Keratinocyte (primary cell): Measurements from ENCODE around the gene CMTM7. TPM values are rescaled to one million over a fixed set of nuclear protein-coding genes. Genes with fewer than 3 reads are reported as not detected.
A peak's percentile ranks its signal among the peaks of the same experiment; 100 is the strongest.

Experiments used
- DNase-seq: peaks from one replicate; pipeline ENCODE4 v3.0.0-alpha.2; 2011; ENCODE audit warnings: low read depth, missing footprints, low spot score
- FAIRE-seq: peaks from 2 replicates; lab custom pipeline; 2011; peaks lifted over from hg19 to GRCh38; lab: Jason Lieb, UNC
- H2AFZ ChIP-seq: 2 replicates; pipeline ENCODE4 v1.6.0; 2012; ENCODE audit warnings: low read length, control low read depth, inconsistent platforms; ENCODE audit not compliant: control insufficient read depth
- H3K27ac ChIP-seq: 2 replicates; pipeline ENCODE4 v1.5.1; 2011; ENCODE audit warnings: low read length; ENCODE audit not compliant: control insufficient read depth, insufficient read depth
- H3K27me3 ChIP-seq: 3 replicates; pipeline ENCODE4 v1.6.0; 2011; ENCODE audit warnings: low read length; ENCODE audit not compliant: control insufficient read depth, insufficient read depth; ENCODE audit errors: extremely low read depth
- H3K36me3 ChIP-seq, 2 experiments: 2 replicates in 1 of 2; 3 replicates in 1 of 2; pipeline ENCODE4 v1.5.1; 2011; ENCODE audit warnings: low read length in 2 of 2, mild to moderate bottlenecking in 1 of 2; ENCODE audit not compliant: control insufficient read depth in 2 of 2, insufficient read depth in 2 of 2; ENCODE audit errors: extremely low read depth in 1 of 2
- H3K4me1 ChIP-seq: 3 replicates; pipeline ENCODE4 v1.5.1; 2011; ENCODE audit warnings: low read length; ENCODE audit not compliant: control insufficient read depth, insufficient read depth; ENCODE audit errors: extremely low read depth
- H3K4me2 ChIP-seq: 3 replicates; pipeline ENCODE4 v1.6.0; 2011; ENCODE audit warnings: low read depth, low read length; ENCODE audit not compliant: control insufficient read depth, insufficient read depth; ENCODE audit errors: extremely low read depth
- H3K4me3 ChIP-seq, 3 experiments: fragments of 200-600 bp in 1 of 3; sonication (generic) in 1 of 3; 2 replicates in 2 of 3; 3 replicates in 1 of 3; pipeline ENCODE4 v1.5.1; 2011 to 2016; ENCODE audit warnings: low read length in 3 of 3, mild to moderate bottlenecking in 3 of 3, control low read depth in 2 of 3, inconsistent platforms in 1 of 3, low read depth in 1 of 3, mixed read lengths in 1 of 3, mixed run types in 1 of 3, moderate library complexity in 1 of 3; ENCODE audit not compliant: control insufficient read depth in 2 of 3, insufficient read depth in 2 of 3; ENCODE audit errors: extremely low read depth in 1 of 3
- H3K79me2 ChIP-seq: 2 replicates; pipeline ENCODE4 v1.6.0; 2012; ENCODE audit warnings: low read length; ENCODE audit not compliant: control insufficient read depth, insufficient read depth
- H3K9ac ChIP-seq: 3 replicates; pipeline ENCODE4 v1.6.0; 2011; ENCODE audit warnings: low read length; ENCODE audit not compliant: control insufficient read depth, insufficient read depth; ENCODE audit errors: extremely low read depth
- H3K9me1 ChIP-seq: 3 replicates; pipeline ENCODE4 v1.6.0; 2011; ENCODE audit warnings: low read length; ENCODE audit not compliant: control insufficient read depth, insufficient read depth; ENCODE audit errors: extremely low read depth
- H3K9me3 ChIP-seq: 2 replicates; pipeline ENCODE4 v1.5.1; 2012; ENCODE audit warnings: low read depth, low read length; ENCODE audit not compliant: control insufficient read depth
- H4K20me1 ChIP-seq: 3 replicates; pipeline ENCODE4 v1.6.0; 2011; ENCODE audit warnings: low read length; ENCODE audit not compliant: control insufficient read depth, insufficient read depth; ENCODE audit errors: extremely low read depth
- CTCF ChIP-seq, 3 experiments: IDR thresholded peaks in 1 of 3; conservative IDR thresholded peaks in 1 of 3; optimal IDR thresholded peaks in 1 of 3; 2 replicates in 2 of 3; 3 replicates in 1 of 3; pipeline versions ENCODE3 to v1.5.1; 2011; ENCODE audit warnings: low read length in 3 of 3, mild to moderate bottlenecking in 3 of 3, moderate library complexity in 2 of 3, control low read depth in 1 of 3, inconsistent platforms in 1 of 3; ENCODE audit not compliant: insufficient read depth in 2 of 3; ENCODE audit errors: extremely low read depth in 1 of 3
- EZH2 ChIP-seq: IDR thresholded peaks from one replicate; pipeline ENCODE4 v1.6.1; 2012; ENCODE audit warnings: inconsistent platforms, mild to moderate bottlenecking, low read length, moderate library complexity
- dilution Hi-C: fragments of 300-500 bp; cut with MboI; formaldehyde crosslinking; loops from one replicate; pipeline ENCODE4 v1.7.0; 2020; ENCODE audit warnings: low sequenced_read_pairs; ENCODE audit not compliant: extremely low pct_ligation_motif_present
- polyA minus RNA-seq, 3 experiments: library from RNA; depleted of rRNA, polyadenylated mRNA; stranded (reverse); fragments of >200 nt; gene quantifications; 1 replicate in 1 of 3; 2 replicates in 1 of 3; 3 replicates in 1 of 3; pipeline ENCODE4 v1.2.3, GENCODE V29; 2011
- polyA plus RNA-seq, 5 experiments: library from polyadenylated mRNA; depleted of rRNA in 3 of 5; stranded (reverse) in 3 of 5; stranded (forward) in 1 of 5; unstranded in 1 of 5; fragments of >200 nt; gene quantifications; 1 replicate in 1 of 5; 2 replicates in 3 of 5; 3 replicates in 1 of 5; pipeline versions ENCODE4 v1.2.1 to v1.2.3, GENCODE V29; 2011 to 2012; ENCODE audit warnings: missing spikeins in 2 of 5, low read depth in 1 of 5, low replicate concordance in 1 of 5

The CMTM7 gene
- polyA plus RNA-seq (27.3 to 51.8 TPM (median 47.2 TPM) in 3 replicates), polyA minus RNA-seq (21.9 to 61.9 TPM (median 33.9 TPM) in 3 replicates)
- polyA plus RNA-seq (2011; ENCODE audit: low read depth): 3.7 TPM
- 41.5 and 48.3 TPM in 2 replicates for polyA plus RNA-seq (2011; cell fraction: cytosol; rRNA removed)
- 32.1 and 49.5 TPM in 2 replicates for polyA plus RNA-seq (2011; cell fraction: nucleus; rRNA removed)
- 17.9 and 37.6 TPM in 2 replicates for polyA plus RNA-seq (2012; ENCODE audit: low replicate concordance)
- 51.4 TPM for polyA minus RNA-seq (2011; cell fraction: cytosol; rRNA and poly(A)+ RNA removed)
- polyA minus RNA-seq (2011; cell fraction: nucleus; rRNA and poly(A)+ RNA removed): 16.2 and 16.3 TPM in 2 replicates

GRCh38 chr3:32391643-32392535 is at the start of gene CMTM7:
Gene CMTM7 (plus strand): TSS chr3:32391853. CDS start chr3:32391907, 54 bp downstream.
- no peaks in the 10 kb centered on the region for H3K9me3 ChIP-seq
- H3K36me3 ChIP-seq: no peaks in the 10 kb centered on the region
- peak within 1 kb of the TSS; percentile 70 to 79 (median 78) for H3K4me3 ChIP-seq
- H3K27me3 ChIP-seq: no peaks in the 10 kb centered on the region
- DNase-seq (no peak), FAIRE-seq (no peak)
- peaks cover 3% of the 10 kb centered on the region for H4K20me1 ChIP-seq
- H3K4me2 ChIP-seq: peak within 1 kb of the TSS; percentile 87
- no peak for TF ChIP-seq CTCF (optimal IDR thresholded peaks at IDR 0.05 in 1 of 3, IDR thresholded peaks at IDR 0.05 in 1 of 3, conservative IDR thresholded peaks at IDR 0.05 in 1 of 3; ENCODE audit: extremely low read depth in 1 of 3, insufficient read depth in 2 of 3, low read length in 3 of 3)
- TF ChIP-seq EZH2: no peak
- dilution Hi-C loops: no loop called here
- H3K9me1 ChIP-seq: no peaks in the 10 kb centered on the region
- H3K4me1 ChIP-seq: peaks cover 12% of the 10 kb centered on the region
- H3K9ac ChIP-seq: peak within 1 kb of the TSS; percentile 79
- peak within 1 kb of the TSS; percentile 86 for H2AFZ ChIP-seq
- peak within 1 kb of the TSS; percentile 47 for H3K27ac ChIP-seq
- peaks cover 56% of the 10 kb centered on the region for H3K79me2 ChIP-seq

GRCh38 chr3:32347343-32348125 is 44.1 kb upstream of the CMTM7 start:
- no peaks in the 10 kb centered on the region for H4K20me1 ChIP-seq
- H2AFZ ChIP-seq: no peak overlapping the region
- no peaks in the 10 kb centered on the region for H3K36me3 ChIP-seq
- no peak for FAIRE-seq
- no peaks in the 10 kb centered on the region for H3K79me2 ChIP-seq
- H3K9me1 ChIP-seq: no peaks in the 10 kb centered on the region
- no peaks in the 10 kb centered on the region for H3K9me3 ChIP-seq
- H3K27me3 ChIP-seq: no peaks in the 10 kb centered on the region
- no peak overlapping the region for H3K27ac ChIP-seq
- dilution Hi-C loops: loop anchor here (25.0 kb wide), 1 partner anchor 160 kb away; no protein-coding TSS in a partner anchor
- H3K9ac ChIP-seq: no peak overlapping the region
- no peak overlapping the region for H3K4me3 ChIP-seq
- DNase-seq: no peak
- no peaks in the 10 kb centered on the region for H3K4me1 ChIP-seq
- TF ChIP-seq CTCF (optimal IDR thresholded peaks at IDR 0.05 in 1 of 3, IDR thresholded peaks at IDR 0.05 in 1 of 3, conservative IDR thresholded peaks at IDR 0.05 in 1 of 3; ENCODE audit: extremely low read depth in 1 of 3, insufficient read depth in 2 of 3, low read length in 3 of 3) (no peak), EZH2 (no peak)
- no peak overlapping the region for H3K4me2 ChIP-seq
